ENCODE data around the gene COG8.

DNA sequence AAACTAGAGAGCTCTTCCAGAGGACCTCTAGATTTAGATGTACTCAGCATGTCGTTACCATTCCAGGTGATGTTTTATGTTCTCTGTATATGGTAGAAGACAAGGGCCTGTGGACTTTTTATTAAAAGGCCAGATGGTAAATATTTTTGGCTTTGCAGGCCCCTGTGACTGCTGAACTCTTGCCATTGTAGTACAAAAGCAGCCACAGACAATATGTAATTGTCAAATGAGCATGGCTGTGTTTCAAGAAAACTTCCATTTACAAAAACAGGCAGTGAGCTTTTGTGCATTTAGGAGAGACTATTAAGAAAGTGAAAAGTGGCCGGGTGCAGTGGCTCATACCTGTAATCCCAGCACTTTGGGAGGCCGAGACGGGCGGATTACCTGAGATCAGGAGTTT, 4.8 kb upstream of the COG8 start:
- TF ChIP-seq, protein P1, sequence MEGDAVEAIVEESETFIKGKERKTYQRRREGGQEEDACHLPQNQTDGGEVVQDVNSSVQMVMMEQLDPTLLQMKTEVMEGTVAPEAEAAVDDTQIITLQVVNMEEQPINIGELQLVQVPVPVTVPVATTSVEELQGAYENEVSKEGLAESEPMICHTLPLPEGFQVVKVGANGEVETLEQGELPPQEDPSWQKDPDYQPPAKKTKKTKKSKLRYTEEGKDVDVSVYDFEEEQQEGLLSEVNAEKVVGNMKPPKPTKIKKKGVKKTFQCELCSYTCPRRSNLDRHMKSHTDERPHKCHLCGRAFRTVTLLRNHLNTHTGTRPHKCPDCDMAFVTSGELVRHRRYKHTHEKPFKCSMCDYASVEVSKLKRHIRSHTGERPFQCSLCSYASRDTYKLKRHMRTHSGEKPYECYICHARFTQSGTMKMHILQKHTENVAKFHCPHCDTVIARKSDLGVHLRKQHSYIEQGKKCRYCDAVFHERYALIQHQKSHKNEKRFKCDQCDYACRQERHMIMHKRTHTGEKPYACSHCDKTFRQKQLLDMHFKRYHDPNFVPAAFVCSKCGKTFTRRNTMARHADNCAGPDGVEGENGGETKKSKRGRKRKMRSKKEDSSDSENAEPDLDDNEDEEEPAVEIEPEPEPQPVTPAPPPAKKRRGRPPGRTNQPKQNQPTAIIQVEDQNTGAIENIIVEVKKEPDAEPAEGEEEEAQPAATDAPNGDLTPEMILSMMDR (IDR thresholded peaks at IDR 0.05): no peak
- no peak for TF ChIP-seq ZFX (IDR thresholded peaks at IDR 0.05; ENCODE audit: borderline replicate concordance)
